HCT116 (cell line): ENCODE data around the gene PREPL. TPM values are rescaled to one million over a fixed set of nuclear protein-coding genes. Genes with fewer than 3 reads are reported as not detected.

Source experiments
- ATAC-seq: fragments of 200-7000 bp; cut with Tn5 transposase; 2 replicates; pipeline ENCODE4 v1.9.1; 2020; ENCODE audit warnings: mild to moderate bottlenecking, moderate library complexity
- BruUV-seq: library from RNA; stranded (reverse); fragments of 400-500 nt; replicated peaks from 2 replicates; lab custom pipeline; 2021; lab: Mats Ljungman, UMichigan
- CTCF ChIA-PET: fragments of 300-600 bp; sonication (Branson Sonifier 250); formaldehyde crosslinking; loops from one replicate; lab custom pipeline; 2021; ENCODE audit warnings: antibody characterized with exemption; lab: Charles Lee
- POLR2A ChIA-PET: fragments of 300-600, 350-600 bp; sonication (Branson Sonifier 250); formaldehyde crosslinking; loops from one replicate; lab custom pipeline; 2021; ENCODE audit warnings: antibody characterized with exemption; lab: Charles Lee
- RAD21 ChIA-PET, 2 experiments: fragments of 300-600 bp; sonication (Branson Sonifier 250); formaldehyde crosslinking; loops; one replicate each; lab custom pipeline; 2023; ENCODE audit warnings: low total read pairs in 2 of 2; ENCODE audit not compliant: uncharacterized antibody in 2 of 2, unreplicated experiment in 2 of 2, low non-redundant PET in 1 of 2; lab: Charles Lee
- DNase-seq: peaks from one replicate; pipeline ENCODE4 v3.0.0-alpha.2; 2010; ENCODE audit warnings: low read depth, low spot score
- H2AFZ ChIP-seq: fragments of 200-600 bp; shearing (Covaris generic), sonication (generic); 2 replicates; pipeline ENCODE4 v1.6.1; 2017; ENCODE audit warnings: low read depth, mixed run types, mixed read lengths, antibody characterized with exemption, low read length; ENCODE audit not compliant: poor library complexity, severe bottlenecking
- H3K27ac ChIP-seq: 2 replicates; pipeline ENCODE4 v1.5.1; 2012; ENCODE audit warnings: low read depth, low read length
- H3K27me3 ChIP-seq: fragments of 200-600 bp; sonication (generic); 2 replicates; pipeline ENCODE4 v1.6.1; 2016; ENCODE audit warnings: mixed run types, low read length, mixed read lengths; ENCODE audit not compliant: insufficient read depth
- H3K36me3 ChIP-seq, 2 experiments: fragments of 200-500 bp in 1 of 2; fragments of 200-600 bp in 1 of 2; sonication (Bioruptor generic) in 1 of 2; sonication (generic) in 1 of 2; 2 replicates each; pipeline versions ENCODE4 v1.5.1 to v1.6.1; 2014 to 2016; ENCODE audit warnings: low read length in 2 of 2, inconsistent platforms in 1 of 2, mixed read lengths in 1 of 2, mixed run types in 1 of 2; ENCODE audit not compliant: insufficient read depth in 2 of 2, control insufficient read depth in 1 of 2
- H3K4me1 ChIP-seq, 2 experiments: fragments of 200-600 bp in 1 of 2; sonication (generic) in 1 of 2; 2 replicates each; pipeline versions ENCODE4 v1.5.1 to v1.6.1; 2012 to 2017; ENCODE audit warnings: low read length in 2 of 2, inconsistent platforms in 1 of 2, mild to moderate bottlenecking in 1 of 2, mixed read lengths in 1 of 2, mixed run types in 1 of 2, moderate library complexity in 1 of 2; ENCODE audit not compliant: insufficient read depth in 2 of 2, control insufficient read depth in 1 of 2
- H3K4me2 ChIP-seq: fragments of 200-600 bp; sonication (generic); 2 replicates; pipeline ENCODE4 v1.6.1; 2017; ENCODE audit warnings: mixed run types, low read length, mixed read lengths
- H3K4me3 ChIP-seq, 2 experiments: fragments of 200-600 bp in 1 of 2; sonication (generic) in 1 of 2; replicated peaks in 1 of 2; 2 replicates each; pipeline ENCODE4 v1.5.1; 2011 to 2016; ENCODE audit warnings: low read length in 2 of 2, control low read depth in 1 of 2, low read depth in 1 of 2, mild to moderate bottlenecking in 1 of 2, mixed read lengths in 1 of 2, mixed run types in 1 of 2
- H3K79me2 ChIP-seq: fragments of 200-600 bp; sonication (generic); 2 replicates; pipeline ENCODE4 v1.6.1; 2017; ENCODE audit warnings: mild to moderate bottlenecking, mixed run types, low read length, moderate library complexity, mixed read lengths; ENCODE audit not compliant: insufficient read depth
- H3K9ac ChIP-seq: fragments of 200-600 bp; sonication (generic); 2 replicates; pipeline ENCODE4 v1.6.1; 2016; ENCODE audit warnings: low read length, mixed read lengths
- H3K9me2 ChIP-seq: fragments of 200-600 bp; sonication (generic), shearing (Covaris generic); 2 replicates; pipeline ENCODE4 v1.6.1; 2017; ENCODE audit warnings: mixed run types, mild to moderate bottlenecking, moderate library complexity; ENCODE audit not compliant: insufficient read depth
- H3K9me3 ChIP-seq, 2 experiments: fragments of 200-500 bp in 1 of 2; fragments of 200-600 bp in 1 of 2; sonication (Bioruptor generic) in 1 of 2; sonication (generic) in 1 of 2; 2 replicates each; pipeline ENCODE4 v1.6.1; 2014 to 2017; ENCODE audit warnings: low read length in 2 of 2, mixed read lengths in 2 of 2, inconsistent platforms in 1 of 2, low read depth in 1 of 2, mild to moderate bottlenecking in 1 of 2, mixed run types in 1 of 2, moderate library complexity in 1 of 2; ENCODE audit not compliant: control insufficient read depth in 1 of 2, insufficient read depth in 1 of 2
- H4K20me1 ChIP-seq: fragments of 200-600 bp; sonication (generic), shearing (Covaris generic); 2 replicates; pipeline ENCODE4 v1.6.1; 2017; ENCODE audit warnings: mixed run types, mild to moderate bottlenecking, moderate library complexity; ENCODE audit not compliant: insufficient read depth
- CEBPB ChIP-seq: IDR thresholded peaks from 2 replicates; pipeline ENCODE4 v1.6.1; 2012; ENCODE audit warnings: low read depth
- EGR1 ChIP-seq: IDR thresholded peaks from 2 replicates; pipeline ENCODE4 v1.6.1; 2012; ENCODE audit warnings: low read depth
- EZH2 ChIP-seq: fragments of 200-600 bp; sonication (generic); IDR thresholded peaks from 2 replicates; pipeline ENCODE4 v1.6.1; 2017; ENCODE audit warnings: antibody characterized with exemption, mixed run types
- EZH2phosphoT487 ChIP-seq: fragments of 200-600 bp; IDR thresholded peaks from 2 replicates; pipeline ENCODE4 v1.6.1; 2018; ENCODE audit warnings: antibody characterized with exemption, borderline replicate concordance
- JUND ChIP-seq: IDR thresholded peaks from 2 replicates; pipeline ENCODE4 v1.6.1; 2012
- MAX ChIP-seq: IDR thresholded peaks from 2 replicates; pipeline ENCODE4 v1.6.1; 2012
- POLR2AphosphoS5 ChIP-seq: IDR thresholded peaks from 2 replicates; pipeline ENCODE4 v1.6.1; 2011; ENCODE audit warnings: mild to moderate bottlenecking, low read depth, low read length, moderate library complexity
- REST ChIP-seq: IDR thresholded peaks from 2 replicates; pipeline ENCODE4 v1.6.1; 2012; ENCODE audit warnings: low read depth
- SP1 ChIP-seq: IDR thresholded peaks from 2 replicates; pipeline ENCODE4 v1.6.1; 2012; ENCODE audit warnings: low read depth
- SRF ChIP-seq: IDR thresholded peaks from 2 replicates; pipeline ENCODE4 v1.6.1; 2012; ENCODE audit warnings: low read depth
- TCF7L2 ChIP-seq: IDR thresholded peaks from 2 replicates; pipeline ENCODE4 v1.7.0; 2011; ENCODE audit warnings: borderline replicate concordance, inconsistent platforms; ENCODE audit not compliant: insufficient read depth, insufficient read length; ENCODE audit errors: extremely low read depth
- ZBTB33 ChIP-seq: IDR thresholded peaks from 2 replicates; pipeline ENCODE4 v1.6.1; 2011; ENCODE audit warnings: mild to moderate bottlenecking, low read length, moderate library complexity; ENCODE audit not compliant: insufficient replicate concordance; ENCODE audit errors: extremely low read depth
- ZNF274 ChIP-seq: fragments of 200-500 bp; sonication (Bioruptor generic); IDR thresholded peaks from 2 replicates; pipeline ENCODE4 v1.6.1; 2014; ENCODE audit warnings: mild to moderate bottlenecking, low read depth, low read length, inconsistent platforms
- intact Hi-C: fragments of 100-400 bp; cut with micrococcal nuclease; formaldehyde crosslinking; loops from 2 replicates; pipeline ENCODE4 v1.10.0; 2022
- total RNA-seq: library from RNA; stranded (reverse); gene quantifications from one replicate; pipeline ENCODE4 v1.2.1, GENCODE V29; 2021; ENCODE audit not compliant: unreplicated experiment

PREPL gene
- total RNA-seq, 1 experiment from 2014 or later: 31.1 TPM

GRCh38 chr2:44371445-44371844 is 10.2 kb upstream of the PREPL start:
- no TSS peak for BruUV-seq
- Histone ChIP-seq H3K4me3 (no peak overlapping the region), H2AFZ (no peak overlapping the region)

More at GRCh38 chr2:44371445-44371844, 10.2 kb upstream of the PREPL start:
- TF ChIP-seq MAX (no peak), ZBTB33 (no peak), EZH2phosphoT487 (no peak), SP1 (no peak), EGR1 (no peak), EZH2 (no peak), SRF (no peak), CEBPB (no peak), REST (no peak), JUND (no peak), TCF7L2 (no peak), ZNF274 (no peak), POLR2AphosphoS5 (no peak)
- Histone ChIP-seq H3K27ac (no peak overlapping the region), H3K27me3 (no peaks in the 10 kb centered on the region), H3K4me1 (no peaks in the 10 kb centered on the region), H3K9ac (no peak overlapping the region), H3K4me2 (no peak overlapping the region), H3K9me2 (no peaks in the 10 kb centered on the region), H3K36me3 (no peaks in the 10 kb centered on the region), H4K20me1 (no peaks in the 10 kb centered on the region), H3K9me3 (no peaks in the 10 kb centered on the region), H3K79me2 (peaks cover 10% of the 10 kb centered on the region; the same call in 1 of the 2 replicates)
- RAD21 ChIA-PET: no interaction called here
- CTCF ChIA-PET: no interaction called here
- no peak for DNase-seq
- ATAC-seq: no peak
- intact Hi-C loops: no loop called here
- POLR2A ChIA-PET: interaction anchor here (1.0 kb wide), 1 partner anchor 9 kb away, joined by 4 read pairs; the partner anchor contains the start of gene CAMKMT
